Retinal pigment epithelial cell (primary cell): ENCODE measurements around the gene SEC61A1.

Experiments used
- DNase-seq: peaks from one replicate; pipeline ENCODE4 v3.0.0-alpha.2; 2010; ENCODE audit warnings: low read depth
- H3K4me3 ChIP-seq: 2 replicates; pipeline ENCODE4 v1.5.1; 2011; ENCODE audit warnings: mild to moderate bottlenecking, low read length, control low read depth, moderate library complexity
- CTCF ChIP-seq: conservative IDR thresholded peaks from 2 replicates; pipeline ENCODE4 v1.5.1; 2011; ENCODE audit warnings: low read depth, low read length, control low read depth, inconsistent platforms

The SEC61A1 gene

GRCh38 chr3:128111147-128111546 is 58.9 kb downstream of the SEC61A1 start:
- no peak overlapping the region for H3K4me3 ChIP-seq
- no peak for TF ChIP-seq CTCF
- no peak for DNase-seq

DNA sequence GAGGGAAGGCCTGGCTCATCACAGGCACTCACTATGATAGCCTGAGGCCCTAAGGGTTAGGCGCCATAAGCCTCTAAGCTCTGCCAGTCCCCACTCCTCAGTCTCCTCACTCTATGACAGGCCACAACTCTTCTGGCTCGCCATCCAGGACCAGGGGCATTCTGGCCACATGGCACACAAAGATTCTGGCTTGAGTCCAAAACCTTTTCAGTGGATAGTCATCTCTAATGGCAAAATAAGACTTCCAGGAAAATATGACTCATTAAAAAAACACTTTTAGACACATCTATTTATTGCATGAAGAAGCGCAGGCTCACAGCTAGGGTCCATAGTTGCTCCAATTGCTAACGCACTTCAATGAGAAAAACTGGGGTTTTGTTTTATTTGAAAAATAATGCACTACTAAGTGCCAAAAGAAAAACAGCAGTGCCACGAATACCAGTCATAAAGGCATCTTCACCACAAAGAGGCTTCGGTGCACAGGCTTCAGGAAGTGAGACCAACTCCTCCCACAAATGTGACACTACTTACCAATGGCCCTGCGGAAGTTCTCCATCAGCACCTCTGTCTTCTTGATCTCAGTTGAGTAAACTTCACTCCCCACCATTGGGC is 60.2 kb downstream of the SEC61A1 start:
- H3K4me3 ChIP-seq: no peak overlapping the region
- no peak for TF ChIP-seq CTCF
- peak; percentile 49 for DNase-seq

GRCh38 chr3:128113817-128114794 is 61.9 kb downstream of the SEC61A1 start:
- DNase-seq: no peak
- no peak for TF ChIP-seq CTCF

More at GRCh38 chr3:128113817-128114794, 61.9 kb downstream of the SEC61A1 start:
- H3K4me3 ChIP-seq: no peak overlapping the region
